OCI-LY1 (cell line): ENCODE results near the gene ZNF275.

Experiments
- H2AFZ ChIP-seq: fragments of 200-600 bp; sonication (generic), shearing (Covaris generic); 2 replicates; pipeline ENCODE4 v1.6.0; 2014; ENCODE audit warnings: antibody characterized with exemption, mild to moderate bottlenecking, low read length
- H3F3A ChIP-seq: fragments of 200-600 bp; sonication (generic), shearing (Covaris generic); 2 replicates; pipeline ENCODE4 v1.6.0; 2014; ENCODE audit warnings: mild to moderate bottlenecking, antibody characterized with exemption, low read length, moderate library complexity; ENCODE audit not compliant: insufficient read depth
- H3K27ac ChIP-seq: fragments of 200-600 bp; sonication (generic); 2 replicates; pipeline ENCODE4 v1.5.1; 2014; ENCODE audit warnings: low read length, mixed run types, mild to moderate bottlenecking, low read depth; ENCODE audit not compliant: poor library complexity, severe bottlenecking
- H3K27me3 ChIP-seq: fragments of 200-600 bp; sonication (generic); 2 replicates; pipeline ENCODE4 v1.6.0; 2014; ENCODE audit warnings: antibody characterized with exemption, mild to moderate bottlenecking, low read length, moderate library complexity; ENCODE audit not compliant: insufficient read depth
- H3K36me3 ChIP-seq: fragments of 200-600 bp; sonication (generic); 2 replicates; pipeline ENCODE4 v1.6.1; 2014; ENCODE audit warnings: mild to moderate bottlenecking, antibody characterized with exemption, low read length, moderate library complexity, mixed read lengths; ENCODE audit not compliant: insufficient read depth
- H3K4me1 ChIP-seq: fragments of 200-600 bp; sonication (generic); 2 replicates; pipeline ENCODE4 v1.5.1; 2014; ENCODE audit warnings: mild to moderate bottlenecking, low read length, moderate library complexity; ENCODE audit not compliant: insufficient read depth, severe bottlenecking
- H3K4me2 ChIP-seq: fragments of 200-600 bp; sonication (generic), shearing (Covaris generic); 2 replicates; pipeline ENCODE4 v1.6.1; 2014; ENCODE audit warnings: low read length
- H3K4me3 ChIP-seq: fragments of 200-600 bp; sonication (generic); 2 replicates; pipeline ENCODE4 v1.5.1; 2014; ENCODE audit warnings: low read length, low read depth, mild to moderate bottlenecking, mixed read lengths; ENCODE audit not compliant: poor library complexity, severe bottlenecking
- H3K79me2 ChIP-seq: fragments of 200-600 bp; shearing (Covaris generic); 2 replicates; pipeline ENCODE4 v1.6.1; 2016; ENCODE audit warnings: mixed run types, low read length, mixed read lengths; ENCODE audit not compliant: insufficient read depth
- H3K9ac ChIP-seq: fragments of 200-600 bp; sonication (generic), shearing (Covaris generic); 2 replicates; pipeline ENCODE4 v1.6.1; 2014; ENCODE audit warnings: mild to moderate bottlenecking, low read length, mixed read lengths
- H3K9me2 ChIP-seq: fragments of 200-600 bp; sonication (generic), shearing (Covaris generic); 2 replicates; pipeline ENCODE4 v1.6.1; 2014; ENCODE audit warnings: low read depth, mild to moderate bottlenecking, low read length, mixed read lengths
- H3K9me3 ChIP-seq: fragments of 200-600 bp; shearing (Covaris generic); 2 replicates; pipeline ENCODE4 v1.6.1; 2014; ENCODE audit warnings: low read length, mixed read lengths
- H4K20me1 ChIP-seq: fragments of 200-600 bp; sonication (generic), shearing (Covaris generic); 2 replicates; pipeline ENCODE4 v1.6.0; 2016; ENCODE audit warnings: mild to moderate bottlenecking, low read length; ENCODE audit not compliant: insufficient read depth
- EZH2 ChIP-seq: fragments of 200-600 bp; sonication (generic), shearing (Covaris generic); IDR thresholded peaks from 2 replicates; pipeline ENCODE4 v1.8.0; 2017; ENCODE audit warnings: borderline replicate concordance, mixed run types, mild to moderate bottlenecking, antibody characterized with exemption, low read length, moderate library complexity, mixed read lengths
- TF ChIP-seq, protein P1 (sequence below): fragments of 200-600 bp; sonication (generic), shearing (Covaris generic); IDR thresholded peaks from 2 replicates; pipeline ENCODE4 v1.5.1; 2017; ENCODE audit warnings: mild to moderate bottlenecking, antibody characterized with exemption, low read length, moderate library complexity, mixed read lengths

The ZNF275 gene

DNA sequence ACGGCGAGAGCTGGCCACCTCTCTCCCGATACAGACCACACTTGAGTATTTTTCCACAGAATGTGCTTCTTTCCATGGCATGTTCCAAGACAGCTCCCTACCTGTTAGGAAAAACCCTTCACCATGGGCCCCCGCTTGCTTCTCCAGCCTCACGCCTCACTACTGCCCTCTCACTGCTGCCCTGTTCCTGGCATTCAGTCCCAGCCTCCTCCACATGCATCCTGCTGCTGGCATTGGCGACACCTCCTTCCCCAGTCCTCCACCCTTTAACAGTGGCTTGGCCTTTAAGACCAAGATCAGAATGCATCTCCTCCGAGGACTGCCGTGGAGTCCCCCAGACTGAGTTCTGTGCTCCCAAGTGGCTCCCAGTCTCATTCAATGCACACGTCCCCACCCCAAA is 23.1 kb upstream of the ZNF275 start:
- Histone ChIP-seq H3K27ac (no peak overlapping the region), H3K9me2 (no peaks in the 10 kb centered on the region), H3K4me3 (no peak overlapping the region), H3K4me2 (no peak overlapping the region), H3K27me3 (no peaks in the 10 kb centered on the region), H3K79me2 (no peaks in the 10 kb centered on the region), H3K36me3 (no peaks in the 10 kb centered on the region), H3K4me1 (no peaks in the 10 kb centered on the region), H3K9ac (no peak overlapping the region), H3F3A (no peaks in the 10 kb centered on the region), H2AFZ (no peak overlapping the region), H4K20me1 (no peaks in the 10 kb centered on the region), H3K9me3 (no peaks in the 10 kb centered on the region)
- no peak for TF ChIP-seq EZH2
- TF ChIP-seq, protein P1, sequence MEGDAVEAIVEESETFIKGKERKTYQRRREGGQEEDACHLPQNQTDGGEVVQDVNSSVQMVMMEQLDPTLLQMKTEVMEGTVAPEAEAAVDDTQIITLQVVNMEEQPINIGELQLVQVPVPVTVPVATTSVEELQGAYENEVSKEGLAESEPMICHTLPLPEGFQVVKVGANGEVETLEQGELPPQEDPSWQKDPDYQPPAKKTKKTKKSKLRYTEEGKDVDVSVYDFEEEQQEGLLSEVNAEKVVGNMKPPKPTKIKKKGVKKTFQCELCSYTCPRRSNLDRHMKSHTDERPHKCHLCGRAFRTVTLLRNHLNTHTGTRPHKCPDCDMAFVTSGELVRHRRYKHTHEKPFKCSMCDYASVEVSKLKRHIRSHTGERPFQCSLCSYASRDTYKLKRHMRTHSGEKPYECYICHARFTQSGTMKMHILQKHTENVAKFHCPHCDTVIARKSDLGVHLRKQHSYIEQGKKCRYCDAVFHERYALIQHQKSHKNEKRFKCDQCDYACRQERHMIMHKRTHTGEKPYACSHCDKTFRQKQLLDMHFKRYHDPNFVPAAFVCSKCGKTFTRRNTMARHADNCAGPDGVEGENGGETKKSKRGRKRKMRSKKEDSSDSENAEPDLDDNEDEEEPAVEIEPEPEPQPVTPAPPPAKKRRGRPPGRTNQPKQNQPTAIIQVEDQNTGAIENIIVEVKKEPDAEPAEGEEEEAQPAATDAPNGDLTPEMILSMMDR, result no peak

DNA sequence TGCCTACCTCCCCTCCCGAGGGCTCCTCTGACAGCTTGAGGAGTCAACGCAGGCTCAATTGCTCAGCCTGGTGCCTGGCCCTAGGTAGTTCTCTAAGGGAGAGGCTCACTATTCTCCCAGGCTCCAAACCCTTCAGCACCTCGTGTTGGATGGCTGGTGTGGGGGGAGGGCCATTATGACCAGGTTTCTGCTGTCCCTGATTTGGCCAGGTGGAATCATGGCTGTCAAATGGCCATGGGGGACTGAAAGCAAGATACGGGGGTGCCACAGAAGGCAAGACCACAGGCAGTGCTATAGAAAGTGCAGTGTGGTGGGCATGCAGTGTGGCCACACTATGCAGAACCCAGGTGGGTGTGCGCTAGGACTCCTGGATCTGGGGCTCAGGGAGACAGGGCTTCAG is 21.9 kb upstream of the ZNF275 start:
- Histone ChIP-seq H3K9me3 (no peaks in the 10 kb centered on the region), H2AFZ (no peak overlapping the region), H3K79me2 (no peaks in the 10 kb centered on the region), H3K27ac (no peak overlapping the region), H3K4me1 (no peaks in the 10 kb centered on the region), H3F3A (no peaks in the 10 kb centered on the region), H3K27me3 (no peaks in the 10 kb centered on the region), H3K4me3 (no peak overlapping the region), H3K36me3 (no peaks in the 10 kb centered on the region), H3K9ac (no peak overlapping the region), H3K9me2 (no peaks in the 10 kb centered on the region), H4K20me1 (no peaks in the 10 kb centered on the region), H3K4me2 (no peak overlapping the region)
- TF ChIP-seq, protein P1, result no peak
- no peak for TF ChIP-seq EZH2

DNA sequence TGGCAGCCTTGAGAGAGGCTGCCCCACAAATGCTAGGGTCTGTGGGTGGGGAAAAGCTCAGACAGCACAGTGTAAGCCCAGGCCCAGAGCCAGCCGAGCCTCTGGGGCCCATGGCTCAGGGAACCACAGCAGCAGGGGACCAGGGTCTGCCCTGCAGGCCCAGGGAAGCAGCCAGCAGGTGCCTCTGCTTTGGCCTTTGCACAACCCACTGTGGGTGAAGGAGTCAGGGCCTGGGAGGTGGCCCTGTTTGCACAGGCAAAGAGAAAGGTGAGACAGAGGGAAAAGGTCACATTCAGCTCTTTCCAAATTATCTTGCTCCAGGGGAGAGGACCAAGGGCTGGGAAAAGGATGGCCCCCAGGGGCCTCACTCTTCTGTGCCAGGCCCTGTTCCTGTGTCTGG is 21.1 kb upstream of the ZNF275 start:
- no peaks in the 10 kb centered on the region for H3K27me3 ChIP-seq
- H4K20me1 ChIP-seq, result no peaks in the 10 kb centered on the region
- no peaks in the 10 kb centered on the region for H3K9me2 ChIP-seq
- H3K4me1 ChIP-seq, result no peaks in the 10 kb centered on the region
- H3K4me3 ChIP-seq, result no peak overlapping the region
- no peak overlapping the region for H3K9ac ChIP-seq
- H3F3A ChIP-seq, result no peaks in the 10 kb centered on the region
- no peaks in the 10 kb centered on the region for H3K9me3 ChIP-seq
- no peak overlapping the region for H3K4me2 ChIP-seq
- no peaks in the 10 kb centered on the region for H3K79me2 ChIP-seq
- H2AFZ ChIP-seq, result no peak overlapping the region
- no peaks in the 10 kb centered on the region for H3K36me3 ChIP-seq
- H3K27ac ChIP-seq, result no peak overlapping the region
- TF ChIP-seq EZH2, result no peak
- TF ChIP-seq, protein P1, result no peak
